Calu3 (cell line): Measurements from ENCODE around the gene PTPRC. TPM values are rescaled to one million over a fixed set of nuclear protein-coding genes. Genes with fewer than 3 reads are reported as not detected.

Experiments
- BruUV-seq: library from RNA; stranded (reverse); fragments of 400-500 nt; replicated peaks from 2 replicates; lab custom pipeline; 2021; lab: Mats Ljungman, UMichigan
- CTCF ChIA-PET: fragments of 300-600 bp; sonication (Branson Sonifier 250); formaldehyde crosslinking; loops from one replicate; lab custom pipeline; 2022; ENCODE audit warnings: antibody characterized with exemption; lab: Charles Lee
- DNase-seq: peaks from one replicate; pipeline ENCODE4 v3.0.0; 2022
- H3K27ac Mint-ChIP-seq: one replicate; pipeline ENCODE4 v1.8.0; 2022; ENCODE audit warnings: mixed read lengths; ENCODE audit not compliant: unreplicated experiment
- H3K27me3 Mint-ChIP-seq: one replicate; pipeline ENCODE4 v1.8.0; 2022; ENCODE audit warnings: mixed read lengths; ENCODE audit not compliant: unreplicated experiment
- H3K36me3 Mint-ChIP-seq: one replicate; pipeline ENCODE4 v1.8.0; 2022; ENCODE audit warnings: mild to moderate bottlenecking, moderate library complexity, mixed read lengths; ENCODE audit not compliant: insufficient read depth, unreplicated experiment
- H3K4me1 Mint-ChIP-seq: one replicate; pipeline ENCODE4 v1.8.0; 2022; ENCODE audit warnings: mild to moderate bottlenecking, low read depth, mixed read lengths; ENCODE audit not compliant: unreplicated experiment
- H3K4me3 Mint-ChIP-seq: one replicate; pipeline ENCODE4 v1.8.0; 2022; ENCODE audit warnings: mild to moderate bottlenecking, low read depth, moderate library complexity, mixed read lengths; ENCODE audit not compliant: unreplicated experiment
- H3K9me3 Mint-ChIP-seq: one replicate; pipeline ENCODE4 v1.8.0; 2022; ENCODE audit warnings: low read depth, mixed read lengths; ENCODE audit not compliant: unreplicated experiment
- intact Hi-C: fragments of 100-400 bp; cut with micrococcal nuclease; formaldehyde crosslinking; loops from one replicate; pipeline ENCODE4 v1.10.0; 2022; ENCODE audit not compliant: unreplicated experiment
- total RNA-seq: library from RNA; stranded (reverse); gene quantifications from 2 replicates; pipeline ENCODE4 v1.2.3, GENCODE V29; 2022
- TF ChIP-seq, protein P1 (sequence below): fragments of 200-600 bp; IDR thresholded peaks from one replicate; pipeline ENCODE4 v1.8.0; 2022; ENCODE audit warnings: antibody characterized with exemption; ENCODE audit not compliant: unreplicated experiment

The PTPRC gene
- total RNA-seq, 1 experiment from 2014 or later: not detected

DNA sequence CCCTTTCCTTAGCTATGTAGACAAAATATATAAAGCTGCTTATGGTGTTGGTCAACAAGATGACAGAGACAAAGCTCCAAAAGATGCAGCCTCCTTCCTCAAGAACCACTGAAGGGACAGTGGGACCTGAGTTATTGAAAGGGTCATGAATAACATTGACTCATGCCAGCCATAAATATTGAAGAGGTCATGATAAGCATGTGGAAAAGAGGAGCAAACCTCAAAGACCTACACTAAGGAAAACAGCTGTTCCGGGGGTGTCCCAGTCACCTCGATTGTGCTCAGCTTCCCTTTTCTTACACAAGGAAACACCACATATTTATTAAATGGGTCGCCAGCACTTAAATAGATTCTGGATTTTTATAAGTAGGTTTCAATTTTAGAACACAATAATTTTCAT lies 112.9 kb downstream of the PTPRC start:
- no peaks in the 10 kb centered on the region for H3K27me3 Mint-ChIP-seq
- BruUV-seq: no TSS peak
- TF ChIP-seq, protein P1, sequence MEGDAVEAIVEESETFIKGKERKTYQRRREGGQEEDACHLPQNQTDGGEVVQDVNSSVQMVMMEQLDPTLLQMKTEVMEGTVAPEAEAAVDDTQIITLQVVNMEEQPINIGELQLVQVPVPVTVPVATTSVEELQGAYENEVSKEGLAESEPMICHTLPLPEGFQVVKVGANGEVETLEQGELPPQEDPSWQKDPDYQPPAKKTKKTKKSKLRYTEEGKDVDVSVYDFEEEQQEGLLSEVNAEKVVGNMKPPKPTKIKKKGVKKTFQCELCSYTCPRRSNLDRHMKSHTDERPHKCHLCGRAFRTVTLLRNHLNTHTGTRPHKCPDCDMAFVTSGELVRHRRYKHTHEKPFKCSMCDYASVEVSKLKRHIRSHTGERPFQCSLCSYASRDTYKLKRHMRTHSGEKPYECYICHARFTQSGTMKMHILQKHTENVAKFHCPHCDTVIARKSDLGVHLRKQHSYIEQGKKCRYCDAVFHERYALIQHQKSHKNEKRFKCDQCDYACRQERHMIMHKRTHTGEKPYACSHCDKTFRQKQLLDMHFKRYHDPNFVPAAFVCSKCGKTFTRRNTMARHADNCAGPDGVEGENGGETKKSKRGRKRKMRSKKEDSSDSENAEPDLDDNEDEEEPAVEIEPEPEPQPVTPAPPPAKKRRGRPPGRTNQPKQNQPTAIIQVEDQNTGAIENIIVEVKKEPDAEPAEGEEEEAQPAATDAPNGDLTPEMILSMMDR: no peak
- no peak overlapping the region for H3K27ac Mint-ChIP-seq
- no peaks in the 10 kb centered on the region for H3K4me1 Mint-ChIP-seq
- H3K4me3 Mint-ChIP-seq: no peak overlapping the region
- H3K9me3 Mint-ChIP-seq: no peaks in the 10 kb centered on the region
- no peaks in the 10 kb centered on the region for H3K36me3 Mint-ChIP-seq
- no peak for DNase-seq
- CTCF ChIA-PET: no interaction called here
- intact Hi-C loops: no loop called here

- Mint-ChIP-seq H3K27ac (no peak overlapping the region), H3K4me1 (no peaks in the 10 kb centered on the region), H3K27me3 (no peaks in the 10 kb centered on the region), H3K36me3 (no peaks in the 10 kb centered on the region), H3K9me3 (no peaks in the 10 kb centered on the region), H3K4me3 (no peak overlapping the region)
- intact Hi-C loops: loop anchor here (5.0 kb wide), 2 partner anchors 358 to 798 kb away; no protein-coding TSS in a partner anchor
- TF ChIP-seq, protein P1: no peak
- no peak for DNase-seq
- no TSS peak for BruUV-seq
- CTCF ChIA-PET: no interaction called here
These were observed 115.8 kb downstream of the PTPRC start for GRCh38 chr1:198754670-198755069.

GRCh38 chr1:198755715-198756114 lies 116.9 kb downstream of the PTPRC start:
- TF ChIP-seq, protein P1: no peak
- Mint-ChIP-seq H3K4me1 (no peaks in the 10 kb centered on the region), H3K27ac (no peak overlapping the region), H3K27me3 (no peaks in the 10 kb centered on the region), H3K4me3 (no peak overlapping the region), H3K9me3 (peaks cover 3% of the 10 kb centered on the region), H3K36me3 (no peaks in the 10 kb centered on the region)
- CTCF ChIA-PET: interaction anchor here (1.5 kb wide), 1 partner anchor 708 kb away, joined by 8 read pairs; no protein-coding TSS in a partner anchor
- no TSS peak for BruUV-seq
- intact Hi-C loops: loop anchor here (1.0 to 5.0 kb wide), 3 partner anchors 357 to 797 kb away; no protein-coding TSS in a partner anchor
- no peak for DNase-seq

GRCh38 chr1:198756470-198756869 lies 117.6 kb downstream of the PTPRC start:
- Mint-ChIP-seq H3K36me3 (no peaks in the 10 kb centered on the region), H3K4me3 (no peak overlapping the region), H3K9me3 (peaks cover 6% of the 10 kb centered on the region), H3K4me1 (no peaks in the 10 kb centered on the region), H3K27ac (no peak overlapping the region), H3K27me3 (no peaks in the 10 kb centered on the region)
- CTCF ChIA-PET: interaction anchor here (1.5 kb wide), 1 partner anchor 707 kb away, joined by 8 read pairs; no protein-coding TSS in a partner anchor
- DNase-seq: no peak
- intact Hi-C loops: loop anchor here (1.0 to 5.0 kb wide), 3 partner anchors 356 to 796 kb away; no protein-coding TSS in a partner anchor
- no TSS peak for BruUV-seq
- TF ChIP-seq, protein P1: no peak
